GM23338 (cell line): ENCODE results near the gene NBAS. TPM values are rescaled to one million over a fixed set of nuclear protein-coding genes. Genes with fewer than 3 reads are reported as not detected.

Experiments
- ATAC-seq: fragments of 200-7000 bp; cut with Tn5 transposase; 3 replicates; pipeline ENCODE4 v1.9.1; 2020
- DNase-seq: peaks from one replicate; pipeline ENCODE4 v3.0.0-alpha.2; 2015; ENCODE audit warnings: low spot score
- H2AFZ ChIP-seq: fragments of 200-600 bp; sonication (generic); 2 replicates; pipeline ENCODE4 v1.8.0; 2016; ENCODE audit warnings: antibody characterized with exemption, mild to moderate bottlenecking, moderate library complexity
- H3F3A ChIP-seq: fragments of 200-600 bp; sonication (generic); replicated peaks from 2 replicates; pipeline ENCODE4 v1.8.0; 2017; ENCODE audit warnings: antibody characterized with exemption, mixed run types, low read depth
- H3K27ac ChIP-seq: fragments of 200-600 bp; sonication (generic); 2 replicates; pipeline ENCODE4 v1.6.1; 2016; ENCODE audit warnings: low read depth
- H3K27me3 ChIP-seq: fragments of 200-600 bp; sonication (generic); 2 replicates; pipeline ENCODE4 v1.8.0; 2016; ENCODE audit warnings: mild to moderate bottlenecking, mixed run types, moderate library complexity; ENCODE audit not compliant: insufficient read depth
- H3K36me3 ChIP-seq: fragments of 200-600 bp; sonication (generic); 2 replicates; pipeline ENCODE4 v1.8.0; 2016; ENCODE audit warnings: mild to moderate bottlenecking; ENCODE audit not compliant: insufficient read depth
- H3K4me1 ChIP-seq: fragments of 200-600 bp; sonication (generic); 2 replicates; pipeline ENCODE4 v1.8.0; 2016; ENCODE audit warnings: mild to moderate bottlenecking, moderate library complexity; ENCODE audit not compliant: insufficient read depth
- H3K4me2 ChIP-seq: fragments of 200-600 bp; sonication (generic); 2 replicates; pipeline ENCODE4 v1.7.1; 2017; ENCODE audit warnings: mixed run types
- H3K4me3 ChIP-seq: fragments of 200-600 bp; sonication (generic); 2 replicates; pipeline ENCODE4 v1.6.1; 2016; ENCODE audit warnings: mixed run types
- H3K79me2 ChIP-seq: fragments of 200-600 bp; sonication (generic); replicated peaks from 2 replicates; pipeline ENCODE4 v1.8.0; 2017; ENCODE audit warnings: mild to moderate bottlenecking; ENCODE audit not compliant: insufficient read depth
- H3K9me2 ChIP-seq: fragments of 200-600 bp; sonication (generic); 2 replicates; pipeline ENCODE4 v1.8.0; 2017; ENCODE audit not compliant: insufficient read depth
- H4K20me1 ChIP-seq: fragments of 200-600 bp; sonication (generic); replicated peaks from 2 replicates; pipeline ENCODE4 v1.8.0; 2017; ENCODE audit warnings: mild to moderate bottlenecking; ENCODE audit not compliant: insufficient read depth
- H3K27ac Mint-ChIP-seq: 2 replicates; pipeline ENCODE4 v1.8.0; 2020; ENCODE audit warnings: inconsistent platforms, mild to moderate bottlenecking, moderate library complexity, mixed read lengths
- H3K27me3 Mint-ChIP-seq: 3 replicates; pipeline ENCODE4 v1.8.0; 2022; ENCODE audit warnings: low read depth, mild to moderate bottlenecking, moderate library complexity, mixed read lengths, inconsistent platforms; ENCODE audit not compliant: insufficient read depth, poor library complexity
- H3K36me3 Mint-ChIP-seq: 3 replicates; pipeline ENCODE4 v1.8.0; 2021; ENCODE audit warnings: low read depth, mild to moderate bottlenecking, inconsistent platforms, moderate library complexity, mixed read lengths
- H3K4me1 Mint-ChIP-seq: 3 replicates; pipeline ENCODE4 v1.8.0; 2020; ENCODE audit warnings: mild to moderate bottlenecking, inconsistent platforms, mixed read lengths
- H3K4me3 Mint-ChIP-seq: 3 replicates; pipeline ENCODE4 v1.8.0; 2021; ENCODE audit warnings: moderate library complexity, mild to moderate bottlenecking, inconsistent platforms, mixed read lengths
- H3K9me3 Mint-ChIP-seq: 3 replicates; pipeline ENCODE4 v1.8.0; 2020; ENCODE audit warnings: moderate library complexity, mild to moderate bottlenecking, inconsistent platforms, mixed read lengths
- CREB1 ChIP-seq: fragments of 250-450 bp; sonication (Bioruptor Pico); IDR thresholded peaks from 2 replicates; pipeline ENCODE4 v1.5.0; 2020; ENCODE audit warnings: low read depth, mild to moderate bottlenecking, moderate library complexity
- CTCF ChIP-seq, 2 experiments: fragments of 200-600 bp in 1 of 2; sonication (generic) in 1 of 2; conservative IDR thresholded peaks; 2 replicates each; pipeline versions ENCODE4 v1.5.1 to v1.6.1; 2016 to 2017; ENCODE audit warnings: antibody characterized with exemption in 2 of 2, low read depth in 2 of 2, mild to moderate bottlenecking in 2 of 2, moderate library complexity in 1 of 2
- ETS1 ChIP-seq: IDR thresholded peaks from 2 replicates; pipeline ENCODE4 v1.6.1; 2016; ENCODE audit warnings: antibody characterized with exemption
- EZH2 ChIP-seq: fragments of 200-600 bp; sonication (generic); IDR thresholded peaks from one replicate; pipeline ENCODE4 v1.8.0; 2017; ENCODE audit warnings: antibody characterized with exemption, mild to moderate bottlenecking, low read depth; ENCODE audit not compliant: unreplicated experiment
- EZH2phosphoT487 ChIP-seq: fragments of 200-600 bp; sonication (generic); IDR thresholded peaks from one replicate; pipeline ENCODE4 v1.8.1; 2018; ENCODE audit warnings: antibody characterized with exemption; ENCODE audit not compliant: unreplicated experiment
- JUNB ChIP-seq: IDR thresholded peaks from one replicate; pipeline ENCODE4 v1.6.1; 2016; ENCODE audit warnings: antibody characterized with exemption; ENCODE audit not compliant: unreplicated experiment
- NANOG ChIP-seq: IDR thresholded peaks from 2 replicates; pipeline ENCODE4 v1.6.1; 2016; ENCODE audit warnings: antibody characterized with exemption, borderline replicate concordance
- POLR2AphosphoS5 ChIP-seq: IDR thresholded peaks from 2 replicates; pipeline ENCODE4 v1.6.1; 2016; ENCODE audit warnings: antibody characterized with exemption, low read depth
- REST ChIP-seq: IDR thresholded peaks from one replicate; pipeline ENCODE4 v1.6.1; 2018; ENCODE audit warnings: antibody characterized with exemption; ENCODE audit not compliant: unreplicated experiment
- STAT1 ChIP-seq: IDR thresholded peaks from one replicate; pipeline ENCODE4 v1.6.1; 2016; ENCODE audit warnings: antibody characterized with exemption; ENCODE audit not compliant: unreplicated experiment
- ZNF114 ChIP-seq: fragments of 250-450 bp; sonication (Bioruptor Pico); IDR thresholded peaks from 2 replicates; pipeline ENCODE4 v1.5.0; 2020; ENCODE audit warnings: mild to moderate bottlenecking, moderate library complexity
- ZNF331 ChIP-seq: fragments of 250-450 bp; sonication (Bioruptor Pico); IDR thresholded peaks from 2 replicates; pipeline ENCODE4 v1.5.0; 2020; ENCODE audit warnings: low read depth, mild to moderate bottlenecking, moderate library complexity
- ZNF462 ChIP-seq: fragments of 250-450 bp; sonication (Bioruptor Pico); IDR thresholded peaks from 2 replicates; pipeline ENCODE4 v1.5.0; 2020; ENCODE audit warnings: mild to moderate bottlenecking, moderate library complexity
- polyA plus RNA-seq: library from polyadenylated mRNA; unstranded; fragments of >200 nt; fragmentation: Nextera tagmentation; extraction: Ambion mirVana; gene quantifications from 2 replicates; pipeline ENCODE4 v1.2.1, GENCODE V29; 2016
- total RNA-seq: library from RNA; depleted of rRNA; stranded (reverse); fragments of >200 nt; shearing (Covaris generic); gene quantifications from 2 replicates; pipeline ENCODE4 v1.2.3, GENCODE V29; 2014

The NBAS gene
- total and polyA plus RNA-seq, 2 experiments from 2014 or later = 24.8 to 38.9 TPM

- Histone ChIP-seq H3K27ac (no peak overlapping the region), H3K27me3 (no peaks in the 10 kb centered on the region), H3K36me3 (no peaks in the 10 kb centered on the region), H2AFZ (no peak overlapping the region), H3K4me2 (no peak overlapping the region), H3K79me2 (no peaks in the 10 kb centered on the region), H3F3A (no peaks in the 10 kb centered on the region), H3K4me1 (no peaks in the 10 kb centered on the region), H4K20me1 (no peaks in the 10 kb centered on the region), H3K9me2 (no peaks in the 10 kb centered on the region), H3K4me3 (no peak overlapping the region)
- Mint-ChIP-seq H3K27me3 (no peaks in the 10 kb centered on the region), H3K9me3 (no peaks in the 10 kb centered on the region), H3K4me3 (no peak overlapping the region), H3K36me3 (peaks cover 17% of the 10 kb centered on the region), H3K27ac (no peak overlapping the region), H3K4me1 (no peaks in the 10 kb centered on the region; the same call in 2 of the 3 replicates)
- DNase-seq = no peak
- no peak for TF ChIP-seq REST
- no peak for TF ChIP-seq STAT1
- TF ChIP-seq ETS1 = no peak
- no peak for TF ChIP-seq CREB1
- TF ChIP-seq POLR2AphosphoS5 = no peak
- no peak for TF ChIP-seq EZH2phosphoT487
- TF ChIP-seq NANOG = no peak
- TF ChIP-seq EZH2 = no peak
- no peak for TF ChIP-seq ZNF462 (CRISPR knock-in tag)
- no peak for TF ChIP-seq ZNF114 (CRISPR knock-in tag)
- TF ChIP-seq ZNF331 (CRISPR knock-in tag) = no peak
- TF ChIP-seq JUNB = no peak
- no peak for TF ChIP-seq CTCF (conservative IDR thresholded peaks at IDR 0.05; ENCODE audit: low read depth in 2 of 2)
- no peak for ATAC-seq
Observed at GRCh38 chr2:15481000-15481399, 80.1 kb downstream of the NBAS start.
